GM18499 (cell line): Measurements from ENCODE around the gene MYEF2.

Source experiments
- ATAC-seq: cut with Tn5 transposase; IDR thresholded peaks from one replicate; pipeline ENCODE4 v1.9.1; 2021; ENCODE audit warnings: moderate number of reproducible peaks; ENCODE audit not compliant: insufficient read depth, unreplicated experiment

MYEF2 gene

GRCh38 chr15:48177766-48178647, at the start of gene MYEF2:
MYEF2 (minus strand) TSS chr15:48178295; CDS start chr15:48178237, 58 bp downstream.
- ATAC-seq, result peak; percentile 39

- ATAC-seq, result no peak
These were observed 47.7 kb upstream of the MYEF2 start for GRCh38 chr15:48225771-48226170.

GRCh38 chr15:48222627-48223026, 44.5 kb upstream of the MYEF2 start:
- no peak for ATAC-seq

- no peak for ATAC-seq
These were observed 43.8 kb upstream of the MYEF2 start for GRCh38 chr15:48221885-48222284.

- no peak for ATAC-seq
These were observed 43.2 kb upstream of the MYEF2 start for GRCh38 chr15:48221261-48221660.

- ATAC-seq, result no peak
These were observed 27.9 kb upstream of the MYEF2 start, which contains the start of gene SLC12A1 for GRCh38 chr15:48205981-48206380. SLC12A1 (plus strand) TSS chr15:48206302; CDS start chr15:48207720, 1,418 bp downstream.

- no peak for ATAC-seq
These were observed 24.0 kb upstream of the MYEF2 start for GRCh38 chr15:48202068-48202467.

GRCh38 chr15:48191574-48192225, 13.6 kb upstream of the MYEF2 start, which contains the start of gene CTXN2:
CTXN2 (plus strand) TSS chr15:48191665; CDS start chr15:48201301, 9,636 bp downstream.
- no peak for ATAC-seq

GRCh38 chr15:48190932-48191573, 13.0 kb upstream of the MYEF2 start:
- no peak for ATAC-seq

- no peak for ATAC-seq
These were observed 8.2 kb upstream of the MYEF2 start for GRCh38 chr15:48186271-48186670.

GRCh38 chr15:48185529-48185928, 7.4 kb upstream of the MYEF2 start:
- ATAC-seq, result no peak

- ATAC-seq, result no peak
These were observed 4.7 kb upstream of the MYEF2 start for GRCh38 chr15:48182749-48183148.

- no peak for ATAC-seq
These were observed 495 bp upstream of the MYEF2 start for GRCh38 chr15:48178648-48178931.

- ATAC-seq, result peak; percentile 48
These were observed 721 bp downstream of the MYEF2 start for GRCh38 chr15:48177383-48177765.

- ATAC-seq, result no peak
These were observed 1.1 kb downstream of the MYEF2 start for GRCh38 chr15:48176957-48177356.

- ATAC-seq, result no peak
These were observed 2.0 kb downstream of the MYEF2 start for GRCh38 chr15:48176112-48176511.

GRCh38 chr15:48175126-48175525, 3.0 kb downstream of the MYEF2 start:
- no peak for ATAC-seq

GRCh38 chr15:48170981-48171380, 7.1 kb downstream of the MYEF2 start:
- ATAC-seq, result no peak

- no peak for ATAC-seq
These were observed 9.5 kb downstream of the MYEF2 start for GRCh38 chr15:48168616-48169015.

- no peak for ATAC-seq
These were observed 24.6 kb downstream of the MYEF2 start for GRCh38 chr15:48153526-48153925.

- ATAC-seq, result no peak
These were observed 28.2 kb downstream of the MYEF2 start for GRCh38 chr15:48149858-48150257.
